IPS-20b (cell line): ENCODE results near the gene CMKLR1.

Experiments
- H3K27ac ChIP-seq: one replicate; pipeline ENCODE4 v1.5.1; 2013; ENCODE audit warnings: low read length
- H3K27me3 ChIP-seq: 2 replicates; pipeline ENCODE4 v1.6.1; 2013; ENCODE audit warnings: mild to moderate bottlenecking, low read length, inconsistent platforms; ENCODE audit not compliant: insufficient read depth
- H3K36me3 ChIP-seq: 2 replicates; pipeline ENCODE4 v1.6.1; 2013; ENCODE audit warnings: low read depth, mild to moderate bottlenecking, inconsistent platforms, low read length, moderate library complexity; ENCODE audit not compliant: insufficient read depth
- H3K4me1 ChIP-seq: 2 replicates; pipeline ENCODE4 v1.6.1; 2013; ENCODE audit warnings: mild to moderate bottlenecking, control low read depth, inconsistent platforms, low read length, moderate library complexity; ENCODE audit not compliant: insufficient read depth
- H3K4me3 ChIP-seq: 2 replicates; pipeline ENCODE4 v1.5.1; 2013; ENCODE audit warnings: mild to moderate bottlenecking, low read length, inconsistent platforms
- H3K9ac ChIP-seq: 2 replicates; pipeline ENCODE4 v1.6.1; 2013; ENCODE audit warnings: low read depth, mild to moderate bottlenecking, inconsistent platforms, low read length, moderate library complexity
- H3K9me3 ChIP-seq: 2 replicates; pipeline ENCODE4 v1.6.1; 2013; ENCODE audit warnings: mild to moderate bottlenecking, low read depth, low read length, inconsistent platforms; ENCODE audit not compliant: insufficient read depth

The CMKLR1 gene

DNA sequence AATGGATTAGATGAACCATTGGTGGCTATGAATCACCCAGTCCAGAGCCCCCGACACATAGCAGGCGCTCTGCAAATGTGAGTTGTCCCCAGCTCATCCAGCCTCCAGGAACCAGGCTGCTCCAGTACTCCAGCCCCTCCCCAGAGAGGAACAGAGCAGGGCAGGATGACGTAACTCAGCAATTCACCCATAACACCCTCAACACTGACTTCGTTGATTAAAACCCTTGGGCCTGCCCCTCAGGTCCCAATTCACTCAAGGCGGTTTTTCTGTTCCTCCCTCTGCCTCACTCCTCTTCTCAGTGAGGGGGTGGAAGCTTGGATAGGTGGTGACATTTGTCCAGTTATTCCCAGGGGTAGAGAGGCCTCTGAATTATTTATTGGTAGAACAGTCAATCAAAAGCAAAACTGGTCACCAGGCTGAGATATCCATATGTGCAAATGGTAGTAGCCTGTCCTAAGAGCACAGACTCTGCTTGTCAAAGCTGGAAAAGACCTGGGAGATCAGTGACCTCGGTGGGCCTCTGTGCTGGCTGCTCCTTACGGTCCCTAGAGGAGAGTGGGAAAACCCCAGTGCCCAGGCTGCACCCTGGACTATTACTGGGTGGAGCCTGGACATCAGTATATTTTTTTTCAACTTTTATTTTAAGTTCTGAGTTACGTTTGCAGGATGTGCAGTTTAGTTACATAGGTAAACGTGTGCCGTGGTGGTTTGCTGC is 97.0 kb downstream of the CMKLR1 start:
- Histone ChIP-seq H3K4me3 (no peak overlapping the region), H3K4me1 (peaks cover under 1% of the 10 kb centered on the region; the same call in 1 of the 2 replicates), H3K27me3 (no peaks in the 10 kb centered on the region), H3K9ac (no peak overlapping the region), H3K9me3 (no peaks in the 10 kb centered on the region), H3K36me3 (no peaks in the 10 kb centered on the region), H3K27ac (no peak overlapping the region)

DNA sequence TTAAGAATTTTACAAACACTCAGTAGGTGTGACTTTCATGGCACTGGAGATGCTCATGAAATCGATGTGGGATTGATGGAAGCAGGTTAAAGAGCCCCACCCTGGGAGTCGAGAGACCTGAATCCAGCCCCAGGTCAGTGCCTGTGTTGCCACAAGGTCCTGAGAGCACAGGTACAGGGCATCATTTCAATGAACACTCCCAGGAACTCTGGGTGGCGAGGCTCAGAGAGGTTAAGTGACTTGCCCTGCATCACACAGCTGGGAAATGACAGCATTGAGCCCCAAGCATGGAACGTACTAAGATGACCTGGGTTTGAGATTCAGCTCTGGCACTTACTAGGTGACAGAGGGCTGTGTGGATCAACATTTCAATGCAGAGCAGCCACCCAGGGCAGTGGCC is 98.2 kb downstream of the CMKLR1 start:
- Histone ChIP-seq H3K4me1 (peaks cover 13% of the 10 kb centered on the region), H3K9me3 (no peaks in the 10 kb centered on the region), H3K4me3 (no peak overlapping the region), H3K27ac (no peak overlapping the region), H3K9ac (no peak overlapping the region), H3K27me3 (no peaks in the 10 kb centered on the region), H3K36me3 (no peaks in the 10 kb centered on the region)

DNA sequence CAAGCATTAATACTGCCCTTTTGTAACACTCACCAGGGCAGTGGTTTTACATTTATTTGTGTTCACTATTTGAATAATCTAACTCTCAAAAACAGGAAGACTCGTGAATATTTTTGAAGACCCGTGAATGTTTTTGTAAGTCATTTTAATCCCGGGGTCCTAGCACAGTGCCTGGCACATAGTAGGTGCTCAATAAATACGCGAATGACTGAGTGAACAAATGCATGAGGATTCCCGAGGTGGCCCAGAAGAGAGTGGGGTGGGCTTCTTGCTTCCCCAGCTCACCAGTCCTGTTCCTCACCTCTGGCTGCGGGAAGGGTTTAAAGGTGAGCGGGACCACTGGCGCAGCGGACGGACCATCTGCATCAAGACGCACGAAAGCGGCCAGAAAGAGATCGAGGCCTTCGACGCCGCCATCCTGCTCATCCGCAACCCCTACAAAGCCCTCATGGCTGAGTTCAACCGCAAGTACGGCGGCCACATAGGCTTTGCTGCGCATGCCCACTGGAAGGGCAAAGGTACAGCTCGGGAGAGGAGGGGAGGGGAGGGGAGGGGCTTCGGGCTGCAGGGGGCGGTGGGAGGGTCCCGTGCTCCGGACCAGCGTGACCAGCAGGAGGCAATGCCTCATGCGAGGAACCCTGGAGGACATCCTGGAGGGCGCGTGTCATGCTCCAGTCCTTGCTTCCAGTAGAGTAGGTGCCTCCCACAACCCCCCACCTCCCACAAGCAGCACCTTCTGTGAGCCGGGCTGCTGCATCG is 98.9 kb downstream of the CMKLR1 start:
- Histone ChIP-seq H3K36me3 (no peaks in the 10 kb centered on the region), H3K27me3 (no peaks in the 10 kb centered on the region), H3K4me3 (no peak overlapping the region), H3K9ac (no peak overlapping the region), H3K4me1 (peaks cover 19% of the 10 kb centered on the region), H3K9me3 (no peaks in the 10 kb centered on the region), H3K27ac (no peak overlapping the region)

DNA sequence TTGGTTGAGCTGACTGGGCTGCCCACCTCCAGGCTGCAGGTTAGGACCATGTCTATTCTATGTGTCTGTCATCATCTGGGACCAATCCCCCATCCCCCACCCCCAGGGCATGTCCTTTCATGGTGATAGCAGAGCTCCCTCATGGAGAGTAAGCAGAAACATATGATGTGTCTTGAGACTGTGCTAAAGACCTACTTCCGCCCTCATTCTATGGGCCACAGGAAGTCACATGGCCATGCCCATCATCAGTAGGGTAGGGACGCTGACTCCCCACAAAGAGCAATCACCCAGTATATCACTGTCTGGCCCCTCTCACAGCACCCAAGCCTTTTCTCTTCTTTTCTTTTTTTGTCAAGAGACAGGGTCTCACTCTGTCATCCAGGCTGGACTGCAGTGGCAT is 99.7 kb downstream of the CMKLR1 start:
- H3K4me1 ChIP-seq, result peaks cover 26% of the 10 kb centered on the region
- H3K36me3 ChIP-seq, result no peaks in the 10 kb centered on the region
- no peaks in the 10 kb centered on the region for H3K9me3 ChIP-seq
- H3K27me3 ChIP-seq, result no peaks in the 10 kb centered on the region
- no peak overlapping the region for H3K27ac ChIP-seq
- H3K4me3 ChIP-seq, result no peak overlapping the region
- H3K9ac ChIP-seq, result no peak overlapping the region

DNA sequence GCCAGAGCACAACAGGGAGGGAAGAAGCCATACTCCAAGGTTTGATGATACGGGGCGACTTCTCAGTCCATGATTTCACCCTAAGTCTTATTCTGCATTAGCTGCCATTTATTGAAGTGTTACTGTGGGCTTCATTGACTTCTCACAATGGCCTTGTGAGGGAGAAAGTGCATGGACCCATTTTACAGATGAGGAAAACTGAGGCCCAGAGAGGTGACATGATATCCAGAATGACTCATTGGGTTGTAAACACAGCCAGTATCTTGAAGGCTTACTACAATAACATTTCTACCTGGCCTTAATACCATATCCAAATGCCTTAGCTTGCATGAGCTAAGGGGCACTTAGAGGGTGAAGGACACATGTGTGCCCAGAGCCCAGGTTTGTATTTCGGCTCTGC is 100.6 kb downstream of the CMKLR1 start:
- no peaks in the 10 kb centered on the region for H3K36me3 ChIP-seq
- no peaks in the 10 kb centered on the region for H3K27me3 ChIP-seq
- no peak overlapping the region for H3K9ac ChIP-seq
- no peaks in the 10 kb centered on the region for H3K9me3 ChIP-seq
- no peak overlapping the region for H3K4me3 ChIP-seq
- H3K27ac ChIP-seq, result no peak overlapping the region
- H3K4me1 ChIP-seq, result peaks cover 29% of the 10 kb centered on the region
